CD14-positive monocyte (primary cell): ENCODE measurements around the gene BTBD9. TPM values are rescaled to one million over a fixed set of nuclear protein-coding genes. Genes with fewer than 3 reads are reported as not detected.

ENCODE experiments used
- DNase-seq, 3 donors: peaks; one replicate each; pipeline ENCODE4 v3.0.0-alpha.2; 2011 to 2022
- H2AFZ ChIP-seq: 2 replicates; pipeline ENCODE4 v1.6.0; 2012; ENCODE audit warnings: mild to moderate bottlenecking, low read depth, low read length, inconsistent platforms; ENCODE audit not compliant: insufficient read depth, poor library complexity, severe bottlenecking
- H3K27ac ChIP-seq, 2 donors: 1 replicate in 1 of 2; 2 replicates in 1 of 2; pipeline ENCODE4 v1.5.1; 2012 to 2013; ENCODE audit warnings: low read length in 2 of 2, control low read depth in 1 of 2, inconsistent platforms in 1 of 2, low read depth in 1 of 2, mild to moderate bottlenecking in 1 of 2
- H3K27me3 ChIP-seq, 2 donors: one replicate each; pipeline versions ENCODE4 v1.6.0 to v1.6.1; 2011 to 2013; ENCODE audit warnings: low read length in 2 of 2; ENCODE audit not compliant: control insufficient read depth in 2 of 2, insufficient read depth in 2 of 2
- H3K36me3 ChIP-seq, 2 donors: replicated peaks in 1 of 2; 1 replicate in 1 of 2; 2 replicates in 1 of 2; pipeline versions ENCODE4 v1.5.1 to v1.6.1; 2012 to 2013; ENCODE audit warnings: low read length in 2 of 2, control low read depth in 1 of 2, inconsistent platforms in 1 of 2, mild to moderate bottlenecking in 1 of 2; ENCODE audit not compliant: insufficient read depth in 2 of 2, control insufficient read depth in 1 of 2
- H3K4me1 ChIP-seq, 2 donors: 1 replicate in 1 of 2; 2 replicates in 1 of 2; pipeline versions ENCODE4 v1.5.1 to v1.6.1; 2012 to 2013; ENCODE audit warnings: low read length in 2 of 2, control low read depth in 1 of 2, inconsistent platforms in 1 of 2, mild to moderate bottlenecking in 1 of 2, moderate library complexity in 1 of 2; ENCODE audit not compliant: insufficient read depth in 2 of 2, control insufficient read depth in 1 of 2
- H3K4me2 ChIP-seq: replicated peaks from 2 replicates; pipeline ENCODE3; 2012; ENCODE audit warnings: low read length, moderate library complexity, mild to moderate bottlenecking; ENCODE audit not compliant: poor library complexity, severe bottlenecking; ENCODE audit errors: extremely low read depth
- H3K4me3 ChIP-seq, 3 experiments: fragments of 200-600 bp in 1 of 3; sonication (generic) in 1 of 3; replicated peaks in 1 of 3; 1 replicate in 2 of 3; 2 replicates in 1 of 3; pipeline ENCODE4 v1.5.1; 2011 to 2013; ENCODE audit warnings: low read length in 3 of 3, mild to moderate bottlenecking in 3 of 3, control low read depth in 2 of 3, low read depth in 2 of 3, inconsistent platforms in 1 of 3, moderate library complexity in 1 of 3
- H3K79me2 ChIP-seq: 2 replicates; pipeline ENCODE4 v1.6.0; 2012; ENCODE audit warnings: mild to moderate bottlenecking, control low read depth, inconsistent platforms, low read length, moderate library complexity; ENCODE audit not compliant: insufficient read depth
- H3K9ac ChIP-seq: 2 replicates; pipeline ENCODE4 v1.6.0; 2017; ENCODE audit warnings: low read length, mild to moderate bottlenecking; ENCODE audit not compliant: insufficient read depth, poor library complexity, severe bottlenecking
- H3K9me3 ChIP-seq, 2 donors: replicated peaks in 1 of 2; 1 replicate in 1 of 2; 2 replicates in 1 of 2; pipeline versions ENCODE4 v1.5.1 to v1.6.1; 2012 to 2013; ENCODE audit warnings: low read length in 2 of 2, control low read depth in 1 of 2; ENCODE audit not compliant: control insufficient read depth in 1 of 2, insufficient read depth in 1 of 2
- H4K20me1 ChIP-seq: 2 replicates; pipeline ENCODE4 v1.6.0; 2012; ENCODE audit warnings: mild to moderate bottlenecking, low read length, control low read depth, moderate library complexity; ENCODE audit not compliant: insufficient read depth
- H3K27ac Mint-ChIP-seq, 7 donors: one replicate each; pipeline ENCODE4 v1.8.0; 2020; ENCODE audit warnings: mild to moderate bottlenecking in 7 of 7, mixed read lengths in 7 of 7, moderate library complexity in 6 of 7, inconsistent platforms in 2 of 7
- H3K27me3 Mint-ChIP-seq, 3 donors: one replicate each; pipeline ENCODE4 v1.8.0; 2021 to 2022; ENCODE audit warnings: low read depth in 3 of 3, mild to moderate bottlenecking in 3 of 3, mixed read lengths in 3 of 3, moderate library complexity in 3 of 3, inconsistent platforms in 1 of 3
- H3K36me3 Mint-ChIP-seq, 2 donors: one replicate each; pipeline ENCODE4 v1.8.0; 2020; ENCODE audit warnings: mixed read lengths in 2 of 2, inconsistent platforms in 1 of 2, mild to moderate bottlenecking in 1 of 2
- H3K4me1 Mint-ChIP-seq: one replicate; pipeline ENCODE4 v1.8.0; 2020; ENCODE audit warnings: mild to moderate bottlenecking, mixed read lengths
- H3K4me3 Mint-ChIP-seq, 2 donors: one replicate each; pipeline ENCODE4 v1.8.0; 2020; ENCODE audit warnings: mild to moderate bottlenecking in 2 of 2, mixed read lengths in 2 of 2, moderate library complexity in 1 of 2
- H3K9me3 Mint-ChIP-seq, 7 donors: one replicate each; pipeline ENCODE4 v1.8.0; 2020 to 2022; ENCODE audit warnings: mixed read lengths in 7 of 7, mild to moderate bottlenecking in 6 of 7, moderate library complexity in 6 of 7, inconsistent platforms in 2 of 7
- CTCF ChIP-seq: fragments of 200-600 bp; IDR thresholded peaks from one replicate; pipeline ENCODE4 v1.8.0; 2022; ENCODE audit warnings: antibody characterized with exemption, mild to moderate bottlenecking
- WGBS: methylation state at CpG from one replicate; pipeline ENCODE4 v1.1.5; 2013; ENCODE audit warnings: missing lambda C conversion rate; ENCODE audit not compliant: insufficient coverage; 5-methylcytosine and 5-hydroxymethylcytosine counted together
- intact Hi-C, 2 donors: fragments of 100-400 bp; cut with micrococcal nuclease; formaldehyde crosslinking; loops; one replicate each; pipeline versions ENCODE4 v1.15.0 to v1.15.1; 2023
- polyA plus RNA-seq, 3 donors: library from polyadenylated mRNA; depleted of rRNA in 1 of 3; unstranded in 2 of 3; stranded (reverse) in 1 of 3; fragments of 300-500 nt in 2 of 3; fragments of >200 nt in 1 of 3; fragmentation: Illumina TruSeq in 2 of 3; gene quantifications; 1 replicate in 2 of 3; 2 replicates in 1 of 3; pipeline ENCODE4 v1.2.3, GENCODE V29; 2012 to 2021

Gene BTBD9
- polyA plus RNA-seq, 3 donors = 5.2 to 7.5 (median 6.2) TPM

GRCh38 chr6:38310061-38310460 lies 329.7 kb downstream of the BTBD9 start:
- no peaks in the 10 kb centered on the region for H3K9me3 ChIP-seq
- no peak for TF ChIP-seq CTCF
- Mint-ChIP-seq H3K27ac (peak overlapping the region in 1 of 7 donors; percentile 50), H3K27me3 (peaks cover 0 to 2% (median 0%) of the 10 kb centered on the region in 3 donors), H3K4me1 (no peaks in the 10 kb centered on the region), H3K36me3 (no peaks in the 10 kb centered on the region), H3K4me3 (no peak overlapping the region), H3K9me3 (peaks cover 0 to 13% (median 1%) of the 10 kb centered on the region in 7 donors)
- no peak overlapping the region for H3K4me3 ChIP-seq
- no peak overlapping the region for H2AFZ ChIP-seq
- no peak overlapping the region for H3K4me2 ChIP-seq
- WGBS = no CpG with 5 or more reads among the region's 5 CpGs
- no peaks in the 10 kb centered on the region for H4K20me1 ChIP-seq
- H3K27me3 ChIP-seq = no peaks in the 10 kb centered on the region
- no peak overlapping the region for H3K9ac ChIP-seq
- intact Hi-C loops = no loop called here
- H3K27ac ChIP-seq = no peak overlapping the region
- DNase-seq = no peak
- H3K79me2 ChIP-seq = no peaks in the 10 kb centered on the region
- H3K36me3 ChIP-seq = no peaks in the 10 kb centered on the region
- no peaks in the 10 kb centered on the region for H3K4me1 ChIP-seq

- Histone ChIP-seq H3K4me1 (no peaks in the 10 kb centered on the region), H3K36me3 (no peaks in the 10 kb centered on the region), H3K4me2 (no peak overlapping the region), H2AFZ (no peak overlapping the region), H3K27ac (no peak overlapping the region), H3K4me3 (no peak overlapping the region), H3K27me3 (no peaks in the 10 kb centered on the region), H3K79me2 (no peaks in the 10 kb centered on the region), H4K20me1 (no peaks in the 10 kb centered on the region), H3K9ac (no peak overlapping the region), H3K9me3 (no peaks in the 10 kb centered on the region)
- Mint-ChIP-seq H3K4me1 (no peaks in the 10 kb centered on the region), H3K9me3 (peaks cover 0 to 4% (median 0%) of the 10 kb centered on the region in 7 donors), H3K4me3 (no peak overlapping the region), H3K36me3 (no peaks in the 10 kb centered on the region), H3K27ac (no peak overlapping the region), H3K27me3 (peaks cover 0 to 2% (median 0%) of the 10 kb centered on the region in 3 donors)
- no peak for DNase-seq
- intact Hi-C loops = no loop called here
- no peak for TF ChIP-seq CTCF
These were observed 332.0 kb downstream of the BTBD9 start for GRCh38 chr6:38307740-38308139.
